Stimulated activated CD8-positive, alpha-beta memory T cell treated with anti-CD3 and anti-CD28 coated beads, Interleukin-15, amount 100 ng/mL, for 24 hours (primary cell): ENCODE data around the gene NFE2L1.
"Not testable (repeated sequence)": the region's sequence is repeated elsewhere in the genome, so short reads cannot be mapped to it uniquely, and the experiment has no call there.

Experiments used
- DNase-seq: peaks from one replicate; pipeline ENCODE4 v3.0.0-alpha.2; 2020; ENCODE audit warnings: low read depth

The NFE2L1 gene

DNA sequence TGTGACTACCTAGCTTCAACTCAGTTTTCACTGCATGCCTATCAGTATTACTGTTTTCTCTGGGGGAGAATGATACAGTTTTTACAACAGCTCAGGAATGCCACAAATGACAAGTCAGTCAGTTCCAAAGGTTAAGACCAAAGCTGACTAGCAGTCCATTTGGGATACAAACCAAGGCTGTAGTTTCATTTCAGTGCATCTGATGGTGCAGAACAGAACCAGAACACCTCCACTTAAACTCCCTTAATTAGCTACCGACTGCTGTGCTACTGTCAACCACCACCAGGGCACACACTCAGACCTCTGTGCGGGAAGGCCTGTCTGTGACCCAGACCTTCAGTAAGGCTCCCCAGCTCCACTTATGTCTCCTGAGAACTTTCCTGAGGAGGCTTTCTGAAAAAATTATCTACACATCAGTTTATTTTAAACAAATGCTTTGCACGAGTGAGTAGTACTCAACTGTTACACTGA is 20.4 kb downstream of the NFE2L1 start:
- no peak for DNase-seq

DNA sequence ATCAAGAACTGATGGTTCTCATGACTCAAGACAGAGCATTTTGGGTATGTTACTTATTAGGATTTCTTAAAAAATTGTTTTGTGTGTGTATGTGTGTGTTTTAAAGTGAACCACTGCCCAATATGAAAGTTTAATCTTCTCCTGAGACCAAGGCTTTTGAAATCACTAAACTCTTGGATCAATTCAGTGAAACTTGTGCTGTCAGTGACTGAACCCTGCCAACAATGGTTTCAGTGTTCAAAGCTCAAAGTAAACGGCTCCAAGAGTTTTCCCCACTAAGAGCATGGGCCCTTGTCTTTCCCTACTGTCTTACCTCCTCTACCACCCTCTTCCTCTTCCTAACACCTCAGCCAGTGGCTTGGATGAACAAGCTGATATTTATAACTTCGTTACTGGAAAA is 22.0 kb downstream of the NFE2L1 start:
- DNase-seq: no peak

DNA sequence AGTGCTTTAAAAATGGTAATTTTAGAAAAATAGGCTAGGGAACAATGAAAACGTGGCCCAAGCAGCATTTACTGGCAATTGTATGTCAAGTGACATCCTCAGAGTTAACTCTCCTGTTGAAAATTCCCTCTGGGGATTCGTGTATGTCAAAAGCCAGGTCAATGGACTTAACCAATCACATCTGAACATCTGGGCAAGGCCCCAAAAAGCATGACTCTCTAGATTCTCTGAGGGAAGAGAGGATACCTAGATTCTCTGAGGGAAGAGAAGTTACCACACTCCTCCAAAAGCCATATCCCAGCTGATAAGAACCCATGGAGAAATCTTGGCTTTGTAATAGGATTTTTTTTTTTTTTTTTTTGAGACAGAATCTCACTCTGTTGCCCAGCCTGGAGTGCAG is 23.5 kb downstream of the NFE2L1 start:
- no peak for DNase-seq

DNA sequence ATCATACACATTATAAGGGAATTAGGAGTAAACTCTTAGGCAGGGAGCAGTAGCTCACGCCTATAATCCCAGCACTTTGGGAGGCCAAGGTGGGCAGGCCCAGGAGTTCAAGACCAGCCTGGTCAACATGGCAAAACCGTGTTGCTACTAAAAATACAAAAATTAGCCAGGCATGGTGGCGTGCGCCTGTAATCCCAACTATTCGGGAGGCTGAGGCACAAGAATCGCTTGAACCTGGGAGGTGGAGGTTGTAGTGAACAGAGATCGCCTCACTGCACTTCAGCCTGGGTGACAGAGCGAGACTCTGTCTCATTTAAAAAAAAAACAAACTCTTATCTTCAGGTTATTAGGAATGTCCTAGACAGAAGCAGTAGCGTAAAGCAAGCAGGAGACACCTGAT is 24.7 kb downstream of the NFE2L1 start:
- DNase-seq: not testable (repeated sequence)

DNA sequence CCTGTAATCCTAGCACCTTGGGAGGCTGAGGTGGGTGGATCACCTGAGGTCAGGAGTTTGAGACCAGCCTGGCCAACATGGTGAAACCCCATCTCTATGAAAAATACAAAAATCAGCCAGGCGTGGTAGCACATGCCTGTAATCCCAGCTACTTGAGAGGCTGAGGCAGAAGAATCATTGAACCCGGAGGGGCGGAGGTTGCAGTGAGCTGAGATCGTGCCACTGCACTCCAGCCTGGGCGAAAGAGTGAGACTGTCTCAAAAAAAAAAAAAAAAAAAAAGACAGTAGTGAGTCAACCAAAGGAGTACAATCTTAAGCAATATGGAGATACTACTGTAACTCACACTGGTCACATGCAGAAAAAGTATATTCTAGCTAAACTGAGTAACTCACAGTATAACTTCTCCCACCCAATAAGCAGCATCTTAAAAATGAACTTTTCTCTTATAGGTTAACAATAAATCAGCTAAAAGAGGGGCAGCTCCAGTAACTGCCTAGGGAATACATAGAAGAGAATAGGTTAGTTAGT is 25.5 kb downstream of the NFE2L1 start:
- not testable (repeated sequence) for DNase-seq

DNA sequence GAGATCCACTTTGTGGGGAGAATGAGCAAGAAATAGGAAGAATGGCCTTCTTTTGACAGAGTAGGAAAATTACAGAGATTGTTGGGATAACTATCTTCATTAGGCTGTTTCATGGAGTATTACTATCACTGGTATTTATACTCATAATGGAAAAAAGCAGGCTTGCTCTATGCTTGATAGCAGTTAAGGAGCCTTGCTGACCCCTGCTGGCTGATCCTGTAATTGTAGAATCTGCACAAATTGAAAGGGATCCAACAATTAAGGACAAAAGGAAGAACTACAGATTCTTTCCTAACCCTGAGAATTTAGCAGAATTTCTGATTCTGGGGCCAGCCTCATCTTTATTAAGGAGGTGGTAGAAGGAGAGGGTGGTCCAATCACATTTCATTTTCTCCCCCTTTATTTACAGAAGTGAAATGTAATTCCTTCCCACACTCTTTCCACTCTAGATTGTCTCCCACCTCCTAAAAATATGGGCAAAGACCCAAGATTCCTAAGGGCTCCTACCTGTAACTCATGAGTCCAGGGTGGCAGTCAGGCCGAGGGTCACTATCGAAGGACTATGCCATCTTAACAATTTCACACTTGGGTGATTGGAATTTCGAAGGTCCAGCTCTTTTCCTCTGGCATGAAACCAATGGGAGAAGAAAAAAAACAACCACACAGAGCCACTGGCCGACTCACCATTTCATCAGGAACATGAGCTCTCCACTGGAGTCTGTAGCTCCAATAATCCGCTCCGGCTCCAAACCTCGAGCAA is 26.3 kb downstream of the NFE2L1 start:
- DNase-seq: peak; percentile 29

DNA sequence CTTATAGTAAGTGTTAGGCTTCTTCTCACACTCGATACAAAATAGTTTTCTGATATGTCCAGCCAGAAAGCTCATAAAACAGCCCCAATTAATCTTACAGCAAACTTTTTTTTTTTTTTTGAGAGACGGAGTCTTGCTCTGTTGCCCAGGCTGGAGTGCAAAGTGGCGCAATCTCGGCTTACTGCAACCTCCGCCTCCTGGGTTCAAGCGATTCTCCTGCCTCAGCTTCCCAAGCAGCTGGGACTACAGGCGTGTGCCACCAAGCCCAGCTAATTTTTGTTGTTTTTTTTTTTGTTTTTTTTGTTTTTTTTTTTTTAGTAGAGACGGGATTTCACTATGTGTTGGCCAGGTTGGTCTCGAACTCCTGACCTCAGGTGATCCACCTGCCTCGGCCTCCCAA is 29.0 kb downstream of the NFE2L1 start:
- DNase-seq: not testable (repeated sequence)

DNA sequence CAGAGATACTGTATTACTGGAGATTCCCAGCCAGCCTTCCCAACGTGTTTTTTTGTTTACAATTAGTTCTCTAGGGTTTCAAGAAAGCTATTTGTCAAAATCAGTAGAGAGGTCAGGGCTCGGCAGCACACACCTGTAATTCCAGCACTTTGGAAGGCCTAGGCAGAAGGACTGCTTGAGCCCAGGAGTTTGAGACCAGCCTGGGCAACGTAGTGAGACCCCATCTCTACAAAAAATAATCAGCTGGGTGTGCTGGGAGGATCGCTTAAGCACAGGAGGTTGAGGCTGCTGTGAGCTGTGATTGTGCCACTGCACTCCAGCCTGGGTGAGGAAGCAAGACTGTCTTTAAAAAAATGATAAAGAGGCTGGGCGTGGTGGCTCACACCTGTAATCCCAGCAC is 33.7 kb downstream of the NFE2L1 start:
- DNase-seq: no peak

DNA sequence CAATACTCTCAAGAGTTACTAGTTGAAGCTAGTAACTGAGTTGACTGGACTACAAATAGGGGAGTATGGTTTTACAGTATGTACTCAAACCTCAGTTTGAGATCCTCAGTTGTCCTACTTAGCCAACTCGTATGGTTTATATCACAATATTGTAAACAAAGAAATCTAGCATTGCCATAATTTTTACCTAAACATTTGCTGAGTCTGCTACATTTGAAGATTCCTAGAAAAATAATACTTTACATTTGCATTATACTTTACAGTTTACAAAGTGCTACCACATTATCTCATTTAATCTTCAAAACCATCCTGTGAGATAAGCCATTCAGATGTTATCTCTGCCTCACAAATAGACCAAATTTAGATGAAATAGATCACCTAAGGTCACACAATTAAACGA is 36.8 kb downstream of the NFE2L1 start:
- DNase-seq: no peak

DNA sequence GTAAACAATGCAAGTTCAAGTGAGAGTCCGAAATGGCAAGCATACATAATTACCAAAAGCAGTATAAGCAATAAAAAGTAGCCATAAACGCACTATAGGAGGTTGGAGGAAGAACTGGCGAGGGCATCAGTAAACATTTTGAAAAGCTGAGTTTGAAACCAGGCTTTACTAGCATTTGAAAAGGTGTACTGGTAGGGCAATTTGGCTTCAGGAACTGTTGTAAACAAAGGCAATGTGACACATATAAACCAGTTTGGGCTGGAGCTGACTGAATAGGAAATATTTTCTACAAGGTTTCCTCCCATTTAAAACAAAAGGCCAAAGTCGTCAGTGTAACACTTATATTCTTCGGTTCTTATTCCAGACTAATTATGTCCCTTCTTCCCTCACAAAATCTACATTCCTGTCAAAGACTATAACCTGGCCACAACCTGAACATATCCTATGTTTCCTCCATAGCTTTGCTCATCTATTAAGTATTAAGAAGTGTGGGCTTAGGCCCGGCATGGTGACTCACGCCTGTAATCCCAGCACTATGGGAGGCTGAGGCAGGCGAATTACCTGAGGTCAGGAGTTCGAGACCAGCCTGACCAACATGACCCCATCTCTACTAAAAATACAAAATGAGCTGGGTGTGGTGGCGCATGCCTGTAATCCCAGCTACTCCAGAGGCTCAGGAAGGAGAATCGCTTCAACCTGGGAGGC is 45.3 kb downstream of the NFE2L1 start:
- DNase-seq: no peak

DNA sequence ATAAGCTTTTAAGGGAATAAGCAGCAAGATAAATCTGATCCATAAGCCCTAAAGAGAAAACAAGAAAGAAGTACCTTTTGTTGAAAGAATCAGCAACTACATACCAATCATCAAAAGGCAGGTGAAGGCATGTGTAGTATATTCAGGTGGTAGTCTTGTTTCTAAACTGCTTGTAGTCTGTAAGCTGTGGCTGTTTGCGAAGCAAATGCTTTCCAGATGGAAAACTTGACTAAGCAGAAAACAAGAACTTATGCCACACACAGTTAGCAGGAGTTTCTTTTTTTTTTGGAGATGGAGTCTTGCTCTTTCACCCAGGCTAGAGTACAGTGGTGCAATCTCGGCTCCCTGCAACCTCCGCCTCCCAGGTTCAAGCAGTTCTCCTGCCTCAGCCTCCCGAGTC is 47.5 kb downstream of the NFE2L1 start:
- no peak for DNase-seq

DNA sequence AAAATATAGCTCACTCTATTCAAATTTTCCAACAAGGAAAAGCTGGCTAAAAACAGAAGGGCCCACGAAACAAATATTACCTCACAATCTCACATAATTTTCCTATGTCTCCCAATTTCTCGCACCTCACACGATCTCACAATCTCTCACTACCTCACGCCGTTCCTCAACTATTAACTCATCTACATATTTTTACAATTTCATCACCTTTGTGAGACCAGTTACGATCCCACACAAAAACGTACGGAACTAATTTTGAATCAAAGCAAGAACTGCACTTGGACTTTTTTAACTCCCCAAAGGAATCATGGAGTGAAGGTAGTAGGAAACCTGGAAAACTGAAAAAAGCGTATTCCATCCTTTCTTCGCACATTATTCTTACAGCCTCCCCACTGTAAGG is 52.0 kb downstream of the NFE2L1 start:
- DNase-seq: no peak

DNA sequence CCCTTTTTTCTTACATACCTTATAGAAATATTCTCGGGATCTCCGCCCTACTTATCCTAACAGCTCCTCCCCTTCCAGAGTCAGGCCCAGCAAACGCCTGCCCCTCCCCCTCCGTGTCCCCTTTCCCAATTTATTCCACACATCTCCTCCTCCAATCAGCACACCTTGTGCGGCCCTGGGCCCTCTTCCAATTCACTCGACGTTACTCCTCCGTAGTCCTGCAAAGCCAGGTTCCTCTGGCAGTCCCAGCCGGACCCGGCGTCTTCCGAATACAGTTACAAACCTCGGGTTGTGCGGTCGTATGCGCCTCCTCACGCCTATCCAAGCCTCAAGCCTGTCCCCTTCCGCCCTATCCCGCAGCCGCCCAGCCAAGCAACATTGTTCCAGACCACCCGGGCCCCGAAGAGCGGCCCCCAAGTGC is 52.4 kb downstream of the NFE2L1 start:
- DNase-seq: no peak

DNA sequence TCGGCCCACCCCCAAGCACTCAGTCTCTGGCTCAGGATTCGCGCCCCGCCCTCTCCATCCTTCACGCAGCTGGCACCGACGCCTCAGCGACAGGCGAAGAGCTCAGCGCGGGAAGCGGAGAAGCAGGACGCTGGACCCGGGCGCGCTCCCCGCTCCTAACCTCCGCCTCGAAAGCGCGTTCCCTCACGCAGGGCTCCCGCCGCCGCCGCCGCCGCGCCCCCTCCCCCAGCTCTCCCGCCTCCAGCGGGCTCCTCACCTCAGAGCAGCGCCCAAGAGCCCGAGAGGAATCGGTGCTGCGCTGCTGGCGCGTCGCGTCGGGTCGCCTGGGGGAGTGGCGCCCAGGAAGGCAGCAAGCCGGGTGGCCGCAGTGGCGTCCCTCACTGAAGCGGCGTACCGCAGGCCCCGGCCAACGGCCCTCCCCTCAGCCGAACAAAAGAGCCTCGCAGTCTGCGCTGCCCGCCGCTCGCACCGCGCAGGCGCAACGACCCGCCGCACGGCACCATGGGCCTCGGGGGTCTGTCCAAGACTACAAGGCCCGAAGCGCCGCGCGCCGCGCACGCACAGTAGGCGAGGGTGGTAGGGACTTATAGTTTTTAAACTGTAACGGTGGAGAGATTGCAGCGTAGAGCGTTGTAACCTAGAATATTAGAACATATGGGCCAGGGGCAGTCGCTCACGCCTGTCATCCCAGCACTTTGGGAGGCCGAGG is 53.0 kb downstream of the NFE2L1 start, which contains the start of gene CBX1:
TSS of gene CBX1 (minus strand) at position 467 of the 709 bp plus-strand sequence. CDS start 24,474 bp downstream, outside the sequence.
- DNase-seq: peak; percentile 88

DNA sequence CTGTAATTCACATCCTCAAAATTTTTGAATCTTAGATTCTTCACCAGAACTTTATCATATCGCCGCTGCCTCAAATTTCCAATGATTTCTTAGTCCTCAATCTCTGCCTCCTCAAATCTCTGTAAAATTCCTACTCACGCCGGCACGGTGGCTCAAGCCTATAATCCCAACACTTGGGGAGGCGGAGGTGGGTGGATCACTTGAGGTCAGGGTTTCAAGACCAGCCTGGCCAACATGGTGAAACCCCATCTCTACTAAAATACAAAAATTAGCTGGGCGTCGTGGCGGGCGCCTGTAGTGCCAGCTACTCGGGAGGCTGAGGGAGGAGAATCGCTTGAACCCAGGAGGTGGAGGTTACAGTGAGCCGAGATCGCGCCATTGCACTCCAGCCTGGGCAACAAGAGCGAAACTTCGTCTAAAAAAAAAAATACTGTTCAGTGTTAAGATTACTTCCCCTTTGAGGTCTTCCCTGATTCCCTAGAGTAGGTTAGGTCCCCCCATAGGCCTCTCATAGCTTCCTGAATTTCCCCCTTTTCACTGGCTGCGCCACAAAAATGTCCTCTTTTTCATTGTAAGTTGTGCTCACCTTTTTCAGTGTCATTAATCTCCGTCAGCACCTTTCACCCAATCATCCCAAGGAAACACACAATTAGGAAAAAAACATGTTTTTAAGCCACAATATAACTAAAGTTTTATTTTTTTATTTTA is 54.0 kb downstream of the NFE2L1 start:
- DNase-seq: no peak

DNA sequence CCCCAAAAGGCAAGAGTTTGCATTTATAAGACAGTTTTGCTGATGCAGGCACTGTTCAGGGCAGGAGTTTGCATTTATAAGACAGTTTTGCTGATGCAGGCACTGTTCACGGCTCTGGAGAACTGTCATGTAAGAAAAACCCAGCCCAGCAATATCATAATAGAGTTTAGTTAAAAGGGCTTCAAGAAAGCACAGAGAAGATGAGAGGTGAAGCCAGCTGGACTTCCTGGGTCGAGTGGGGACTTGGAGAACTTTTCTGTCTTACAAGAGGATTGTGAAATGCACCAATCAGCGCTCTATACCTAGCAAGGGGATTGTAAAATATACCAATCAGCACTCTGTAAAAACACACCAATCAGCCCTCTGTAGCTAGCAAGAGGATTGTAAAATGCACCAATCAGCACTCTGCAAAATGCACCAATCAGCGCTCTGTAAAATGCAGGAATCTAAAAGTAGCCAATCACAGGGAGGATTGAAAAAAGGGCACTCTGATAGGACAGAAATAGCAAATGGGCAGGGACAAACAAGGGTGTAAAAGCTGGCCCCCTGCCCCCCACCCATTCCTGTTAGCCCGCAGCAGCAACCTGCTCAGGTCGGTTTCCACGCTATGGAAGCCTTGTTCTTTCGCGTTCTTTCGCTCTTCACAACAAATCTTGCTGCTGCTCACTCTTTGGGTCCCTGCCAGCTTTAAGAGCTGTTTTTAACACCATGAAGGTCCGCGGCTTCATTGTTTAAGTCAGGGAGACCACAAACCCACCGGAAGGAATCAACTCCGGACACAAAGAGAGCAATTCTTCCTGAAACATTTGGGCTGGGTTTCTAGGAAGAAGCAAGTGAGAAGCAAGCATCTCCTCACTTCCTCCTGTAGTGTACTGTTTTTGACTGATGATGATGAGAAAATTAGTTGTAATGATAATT is 54.9 kb downstream of the NFE2L1 start:
- DNase-seq: no peak

DNA sequence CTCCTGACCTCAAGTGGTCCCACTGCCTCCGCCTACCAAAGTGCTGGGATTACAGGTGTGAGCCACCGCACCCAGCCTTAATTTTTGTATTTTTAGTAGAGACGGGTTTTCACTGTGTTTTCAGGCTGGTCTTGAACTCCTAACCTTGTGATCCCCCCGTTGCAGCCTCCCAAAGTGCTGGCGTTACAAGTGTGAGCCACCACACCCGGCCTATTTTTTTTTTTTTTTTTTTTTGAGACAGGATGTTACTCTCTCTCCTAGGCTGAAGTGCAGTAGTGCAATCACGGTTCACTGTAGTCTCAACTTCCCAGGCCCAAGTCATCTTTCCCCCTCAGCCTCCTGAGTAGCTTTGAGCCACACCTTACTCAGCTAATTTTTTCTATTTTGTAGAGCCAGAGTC is 56.3 kb downstream of the NFE2L1 start:
- no peak for DNase-seq

DNA sequence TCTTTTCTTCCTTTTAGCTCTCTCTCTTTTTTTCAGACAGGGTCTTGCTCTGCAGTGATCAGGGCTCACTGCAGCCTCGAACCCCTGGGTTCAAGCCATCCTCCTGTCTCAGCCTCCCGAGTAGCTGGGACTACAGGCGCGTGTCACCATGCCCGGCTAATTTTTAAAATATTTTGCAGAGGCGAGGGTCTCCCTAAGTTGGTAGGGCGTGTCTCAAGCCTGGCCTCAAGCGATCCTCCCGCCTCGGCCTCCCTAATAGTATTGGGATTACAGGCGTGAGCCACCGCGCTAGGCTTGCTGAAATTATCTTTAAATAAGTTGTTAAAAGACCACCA is 58.6 kb downstream of the NFE2L1 start:
- DNase-seq: no peak

DNA sequence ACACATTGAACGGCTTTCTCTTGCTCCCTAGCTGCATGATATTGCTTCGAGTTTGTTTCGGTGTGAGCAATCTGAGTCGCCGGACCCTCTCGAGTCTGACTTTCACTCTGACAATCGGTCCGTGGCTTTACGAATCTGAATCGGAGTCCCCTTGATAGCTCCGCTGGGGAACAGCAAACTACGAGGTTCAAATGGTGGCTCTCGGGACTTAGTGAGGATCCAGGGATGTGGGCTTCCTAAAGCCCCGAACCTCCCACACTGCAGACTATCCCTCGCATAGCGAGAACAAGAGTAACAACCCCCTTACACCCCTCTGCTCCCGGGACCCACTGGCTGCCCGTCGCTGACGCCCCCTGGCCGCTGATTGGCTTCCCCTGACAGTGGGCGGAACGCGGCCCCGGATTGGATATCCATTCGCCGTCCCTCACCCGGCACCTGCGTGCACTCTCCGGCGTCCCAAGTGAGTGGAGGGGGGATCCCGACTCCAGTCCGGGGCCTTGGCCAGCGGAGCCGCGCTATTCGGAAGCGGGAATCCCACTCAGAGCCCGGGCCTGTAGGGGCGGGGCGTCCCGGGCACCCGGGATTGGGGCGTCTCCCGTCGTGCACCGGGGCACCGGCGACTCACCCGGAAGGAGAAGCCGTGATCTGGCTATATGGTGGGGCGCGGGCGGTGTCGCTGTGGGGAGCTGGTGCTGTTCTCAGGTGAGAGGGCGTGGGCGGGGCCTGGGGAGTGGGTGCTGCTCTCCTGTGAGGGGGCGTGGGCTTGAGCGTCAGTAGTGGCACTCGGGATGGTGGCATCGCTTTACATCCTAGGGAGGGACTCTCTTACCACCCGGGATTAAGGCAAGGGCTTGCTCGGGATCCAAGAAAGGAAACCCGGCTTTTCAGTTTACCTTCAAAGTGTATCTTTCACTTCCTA is 59.2 kb downstream of the NFE2L1 start, which contains the start of gene SNX11:
TSS of gene SNX11 (plus strand) at position 630 of the 919 bp plus-strand sequence. CDS start 4,278 bp downstream, outside the sequence.
- DNase-seq: peak; percentile 76

DNA sequence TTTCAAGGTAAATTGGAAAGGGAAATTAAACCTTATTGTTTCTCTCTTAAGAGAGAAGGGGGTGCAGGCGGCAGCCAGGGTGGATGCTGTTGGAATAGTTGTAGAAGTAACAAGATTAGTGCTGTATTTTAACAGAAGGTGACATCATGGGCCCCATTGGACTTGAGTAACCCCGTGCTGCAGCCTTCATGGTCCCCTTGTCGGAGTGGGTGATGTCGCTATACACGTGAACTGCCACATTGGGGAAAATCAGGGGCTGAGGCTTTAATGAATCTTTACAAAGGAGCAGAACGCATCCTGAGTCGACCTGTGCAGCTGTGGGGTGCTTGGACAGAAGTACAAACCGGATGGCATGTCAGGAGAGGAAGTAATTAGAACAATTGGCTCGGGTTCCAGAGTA is 62.6 kb downstream of the NFE2L1 start:
- no peak for DNase-seq
